ENCODE measurements around the gene AFF1.

AFF1 gene

GRCh38 chr4:87042221-87042620 lies 107.4 kb downstream of the AFF1 start:
- DNase-seq = no peak

DNA sequence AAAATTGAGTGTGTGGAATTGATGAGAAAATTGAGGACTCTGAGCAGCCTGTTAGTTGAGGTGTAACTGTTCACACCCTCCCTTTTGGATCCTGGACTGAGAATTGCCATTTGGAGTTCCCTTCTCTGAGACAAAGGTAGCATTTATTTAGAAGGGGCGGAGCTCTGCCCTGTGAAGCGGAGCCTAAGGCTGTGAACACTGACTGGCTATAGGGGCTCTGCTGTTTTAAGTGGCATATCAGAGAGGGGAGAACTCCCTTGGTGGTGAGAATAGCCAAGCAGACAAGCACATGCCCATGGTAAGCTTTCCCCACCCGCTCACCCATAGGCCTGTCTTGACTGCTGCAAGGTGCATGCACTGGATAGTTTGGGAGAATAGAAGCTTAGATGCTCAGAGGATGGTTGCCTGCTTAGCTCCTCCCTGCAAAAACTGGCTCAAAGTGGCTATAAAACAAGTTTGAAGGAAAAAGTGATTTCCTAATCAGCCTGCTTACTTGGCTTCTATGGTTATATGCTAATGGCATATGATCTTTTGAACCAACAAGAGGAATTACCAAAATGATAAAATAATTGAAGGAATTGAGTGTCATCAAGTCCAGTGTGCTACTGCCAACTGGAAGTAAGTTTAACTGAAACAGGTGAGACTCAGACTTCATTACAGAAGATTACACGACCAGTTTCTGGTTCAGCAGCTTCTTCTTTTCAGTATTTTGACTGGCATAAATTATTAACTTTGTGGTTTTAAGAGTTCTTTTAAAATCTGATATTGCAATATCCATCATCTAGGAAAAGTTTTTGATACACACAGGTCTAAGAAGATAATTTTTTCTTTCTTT lies 108.4 kb downstream of the AFF1 start:
- DNase-seq = no peak

- DNase-seq = no peak
Measured at GRCh38 chr4:87044511-87045233, 109.9 kb downstream of the AFF1 start.

- DNase-seq = no peak
Measured at GRCh38 chr4:87045234-87045558, 110.4 kb downstream of the AFF1 start.

- DNase-seq = no peak
Measured at GRCh38 chr4:87045659-87046058, 110.8 kb downstream of the AFF1 start.

- no peak for DNase-seq
Measured at GRCh38 chr4:87046121-87046551, 111.3 kb downstream of the AFF1 start.

- DNase-seq = no peak
Measured at GRCh38 chr4:87047281-87047798, 112.5 kb downstream of the AFF1 start.

- peak; percentile 84 for DNase-seq
Measured at GRCh38 chr4:87049508-87049907, 114.7 kb downstream of the AFF1 start.

DNA sequence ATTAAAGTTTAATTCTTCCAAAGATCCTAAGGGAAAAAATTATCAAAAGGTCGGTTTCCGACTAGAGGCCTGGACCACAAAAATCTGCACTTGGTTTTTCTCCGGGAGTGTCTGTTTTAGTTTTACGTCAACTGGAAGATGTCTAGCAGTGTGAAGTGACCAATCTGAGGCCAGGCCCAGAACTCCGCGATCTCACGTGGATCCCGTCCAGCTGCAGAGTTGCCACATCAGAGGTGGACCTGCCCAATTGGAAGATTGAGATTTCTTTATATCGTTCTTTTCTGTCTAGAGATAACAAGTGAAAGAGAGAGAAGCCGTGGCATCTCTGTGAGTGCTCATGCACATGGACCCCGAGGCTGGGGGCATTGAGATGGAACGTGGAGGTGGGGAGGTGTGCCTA lies 115.8 kb downstream of the AFF1 start:
- DNase-seq = no peak

GRCh38 chr4:87051121-87051713 lies 116.4 kb downstream of the AFF1 start:
- DNase-seq = no peak

- DNase-seq = no peak
Measured at GRCh38 chr4:87052615-87053014, 117.8 kb downstream of the AFF1 start.

- DNase-seq = no peak
Measured at GRCh38 chr4:87053176-87053658, 118.4 kb downstream of the AFF1 start.

DNA sequence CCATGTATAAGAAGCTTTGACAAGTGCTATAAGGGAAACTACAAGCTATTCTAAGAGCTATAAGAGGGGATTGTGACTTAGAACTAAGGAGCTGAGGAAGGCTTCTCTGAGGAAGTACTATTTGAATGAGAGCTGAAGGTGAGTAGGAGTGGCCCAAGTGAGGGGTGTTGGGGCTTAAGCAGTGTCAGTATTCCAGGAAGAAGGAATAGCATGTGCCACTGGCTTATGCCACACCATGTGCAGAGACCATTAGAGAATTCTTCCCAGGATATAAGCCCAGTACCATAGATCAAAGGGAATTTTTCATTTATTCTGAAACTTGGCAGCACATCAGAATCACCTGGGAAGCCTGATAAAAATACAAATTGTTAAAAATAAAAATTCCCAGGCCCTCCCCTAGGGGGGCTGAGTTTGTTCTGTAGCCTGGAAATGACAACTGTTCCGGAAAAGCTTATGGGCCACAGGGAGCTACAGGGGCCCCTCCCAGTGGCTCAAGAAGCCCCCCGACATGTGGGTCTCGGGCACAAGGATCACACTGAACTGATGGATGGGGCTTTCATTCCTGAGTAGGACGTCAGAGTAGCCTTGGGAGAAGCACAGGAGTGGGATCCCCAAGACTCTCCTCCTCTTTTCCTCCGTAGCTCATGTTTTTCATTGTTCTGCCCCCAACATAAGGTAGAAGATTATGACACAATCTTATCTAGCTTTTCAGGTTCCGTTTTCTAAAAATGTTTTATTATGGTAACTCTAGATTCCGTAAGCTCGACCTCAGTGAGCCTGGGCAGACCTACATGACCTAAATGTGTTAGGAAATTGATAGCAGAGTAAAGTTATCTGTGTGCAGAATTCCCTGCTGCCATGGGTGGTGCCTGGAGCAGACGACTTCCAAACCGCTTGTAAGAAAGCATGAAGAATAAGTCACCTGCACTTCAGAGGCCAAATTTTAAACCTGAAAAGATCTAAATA lies 119.3 kb downstream of the AFF1 start:
- no peak for DNase-seq

GRCh38 chr4:87054900-87055299 lies 120.1 kb downstream of the AFF1 start:
- no peak for DNase-seq

DNA sequence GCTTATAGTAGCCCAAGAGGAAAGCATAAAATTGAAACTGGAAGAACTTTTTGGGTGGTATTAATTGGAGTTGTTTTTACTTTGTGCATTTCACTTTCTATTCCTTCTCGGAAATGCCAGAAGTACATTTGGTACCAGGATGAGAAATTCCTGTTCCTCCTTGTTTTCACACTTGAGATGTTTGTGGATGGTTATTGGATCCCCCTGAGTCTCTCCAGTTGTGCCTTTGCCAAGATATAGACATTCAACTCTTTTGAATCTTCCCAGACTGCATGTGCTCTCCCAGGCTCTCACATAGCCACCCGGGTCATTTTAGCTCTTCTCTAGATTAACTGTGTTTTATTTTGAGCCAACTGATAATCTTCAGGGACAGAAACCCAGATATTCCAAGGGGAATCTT lies 120.5 kb downstream of the AFF1 start:
- no peak for DNase-seq

DNA sequence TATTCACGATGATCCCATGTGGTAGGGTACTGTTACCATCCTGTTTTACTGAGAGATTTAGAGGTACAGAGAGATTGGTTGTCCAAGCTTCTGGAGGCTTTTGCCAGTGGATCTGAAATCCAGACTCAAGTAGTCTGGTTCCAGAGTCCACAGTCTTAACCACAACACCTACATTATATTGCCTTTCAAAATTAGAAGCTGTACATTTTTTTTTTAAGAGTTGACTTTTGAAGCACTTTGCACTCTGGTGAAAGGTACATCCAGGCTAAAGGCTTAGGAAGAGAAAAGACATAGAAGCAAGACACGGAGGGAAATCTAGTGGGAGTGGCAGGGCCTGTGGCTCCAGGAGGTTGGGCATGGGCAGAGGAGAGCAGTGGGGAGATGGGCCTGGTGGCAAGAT lies 122.1 kb downstream of the AFF1 start:
- no peak for DNase-seq

GRCh38 chr4:87057835-87058355 lies 123.1 kb downstream of the AFF1 start:
- peak; percentile 36 for DNase-seq

- peak; percentile 33 for DNase-seq
Measured at GRCh38 chr4:87058356-87059073, 123.7 kb downstream of the AFF1 start.

GRCh38 chr4:87060957-87061356 lies 126.1 kb downstream of the AFF1 start:
- DNase-seq = no peak

DNA sequence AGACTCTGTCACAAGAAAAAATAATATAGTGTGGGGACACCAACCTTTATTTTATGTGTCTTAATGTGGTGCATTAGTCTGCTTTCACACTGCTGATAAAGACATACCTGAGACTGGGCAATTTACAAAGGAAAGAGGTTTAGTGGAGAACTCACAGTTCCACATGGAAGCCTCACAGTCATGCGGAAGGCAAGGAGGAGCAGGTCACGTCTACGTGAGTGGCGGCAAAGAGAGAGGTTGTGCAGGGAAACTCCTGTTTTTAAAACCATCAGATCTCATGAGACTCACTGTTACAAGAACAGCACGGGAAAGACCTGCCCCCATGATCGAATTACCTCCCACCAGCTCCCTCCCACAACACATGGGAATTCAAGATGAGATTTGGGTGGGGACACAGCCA lies 130.2 kb downstream of the AFF1 start:
- no peak for DNase-seq

DNA sequence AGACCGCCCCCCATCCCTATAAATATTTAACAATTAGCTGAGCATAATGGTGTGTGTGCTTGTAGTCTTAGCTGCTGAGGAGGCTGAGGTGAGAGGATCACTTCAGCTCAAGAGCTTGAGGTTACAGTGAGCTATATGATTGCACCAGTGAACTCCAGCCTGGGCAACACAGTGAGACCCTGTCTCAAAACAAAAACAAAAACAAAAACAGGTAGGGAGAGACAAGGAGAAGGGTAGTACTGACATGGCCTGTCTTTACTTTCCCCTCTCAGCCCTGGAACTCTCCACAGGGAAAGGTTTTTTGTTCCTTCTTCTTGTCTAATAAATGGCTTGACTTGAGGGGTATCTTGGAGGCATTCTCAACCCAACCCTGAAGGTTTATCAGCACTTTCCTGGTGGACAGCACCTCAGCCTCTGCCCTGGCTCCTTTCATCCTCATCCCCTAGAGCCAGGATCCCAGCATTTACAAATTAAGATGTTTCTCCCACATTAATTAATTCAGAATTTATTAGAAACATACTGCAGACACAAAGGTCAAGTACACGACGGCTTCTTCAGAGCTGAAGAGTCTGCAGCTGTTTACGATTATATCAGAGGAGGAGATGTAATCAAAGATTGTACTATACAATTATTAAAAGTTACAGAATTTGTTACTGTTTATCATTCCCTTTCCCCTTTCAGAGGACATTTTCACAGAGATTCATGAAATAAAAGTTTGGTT lies 131.8 kb downstream of the AFF1 start:
- DNase-seq = no peak
